WERI-Rb-1 (cell line): Measurements from ENCODE around the gene BBLN.

Experiments
- DNase-seq: peaks from one replicate; pipeline ENCODE4 v3.0.0-alpha.2; 2020
- H3K27ac ChIP-seq: fragments of 250-450 bp; sonication (Bioruptor Pico); 2 replicates; pipeline ENCODE4 v1.5.1; 2020; ENCODE audit warnings: mild to moderate bottlenecking, moderate library complexity
- H3K27me3 ChIP-seq: fragments of 250-450 bp; sonication (Bioruptor Pico); 2 replicates; pipeline ENCODE4 v1.5.1; 2021; ENCODE audit warnings: mild to moderate bottlenecking, low read depth, moderate library complexity; ENCODE audit not compliant: insufficient read depth, severe bottlenecking
- H3K36me3 ChIP-seq: fragments of 250-450 bp; sonication (Bioruptor Pico); 2 replicates; pipeline ENCODE4 v1.5.1; 2020; ENCODE audit warnings: mild to moderate bottlenecking, moderate library complexity
- H3K4me3 ChIP-seq: 2 replicates; pipeline ENCODE4 v1.5.1; 2011; ENCODE audit warnings: low read depth, mild to moderate bottlenecking, control low read depth, low read length
- H3K9me3 ChIP-seq: fragments of 250-450 bp; sonication (Bioruptor Pico); 2 replicates; pipeline ENCODE4 v1.5.1; 2021; ENCODE audit warnings: mild to moderate bottlenecking, moderate library complexity; ENCODE audit not compliant: severe bottlenecking
- TF ChIP-seq, protein P1 (sequence below): IDR thresholded peaks from 2 replicates; pipeline ENCODE4 v1.5.1; 2011; ENCODE audit warnings: low read depth, mild to moderate bottlenecking, control low read depth, inconsistent platforms, low read length

Gene BBLN

DNA sequence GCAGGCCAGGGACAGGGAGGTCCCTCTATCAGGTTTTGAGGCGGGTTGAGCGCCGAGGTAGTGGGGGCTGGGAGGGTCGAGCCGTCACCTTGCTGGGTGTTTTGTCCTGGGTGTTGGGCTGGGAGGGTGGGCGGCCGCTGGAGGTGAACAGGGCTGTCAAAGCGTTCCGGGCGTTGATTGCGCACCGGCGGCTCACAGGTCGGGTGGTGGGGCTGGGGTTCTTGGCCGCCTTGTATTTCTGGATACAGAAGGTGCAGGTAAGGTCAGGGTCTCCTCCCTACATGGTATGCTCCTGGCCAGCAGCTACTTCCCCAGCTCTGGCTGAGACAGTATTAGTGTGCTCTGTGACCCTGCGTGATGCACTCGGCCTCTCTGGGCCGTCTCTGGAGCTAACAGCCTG is 6.1 kb downstream of the BBLN start:
- no peak for DNase-seq
- Histone ChIP-seq H3K9me3 (no peaks in the 10 kb centered on the region), H3K4me3 (no peak overlapping the region), H3K27me3 (no peaks in the 10 kb centered on the region), H3K36me3 (peaks cover 87% of the 10 kb centered on the region), H3K27ac (no peak overlapping the region)
- TF ChIP-seq, protein P1, sequence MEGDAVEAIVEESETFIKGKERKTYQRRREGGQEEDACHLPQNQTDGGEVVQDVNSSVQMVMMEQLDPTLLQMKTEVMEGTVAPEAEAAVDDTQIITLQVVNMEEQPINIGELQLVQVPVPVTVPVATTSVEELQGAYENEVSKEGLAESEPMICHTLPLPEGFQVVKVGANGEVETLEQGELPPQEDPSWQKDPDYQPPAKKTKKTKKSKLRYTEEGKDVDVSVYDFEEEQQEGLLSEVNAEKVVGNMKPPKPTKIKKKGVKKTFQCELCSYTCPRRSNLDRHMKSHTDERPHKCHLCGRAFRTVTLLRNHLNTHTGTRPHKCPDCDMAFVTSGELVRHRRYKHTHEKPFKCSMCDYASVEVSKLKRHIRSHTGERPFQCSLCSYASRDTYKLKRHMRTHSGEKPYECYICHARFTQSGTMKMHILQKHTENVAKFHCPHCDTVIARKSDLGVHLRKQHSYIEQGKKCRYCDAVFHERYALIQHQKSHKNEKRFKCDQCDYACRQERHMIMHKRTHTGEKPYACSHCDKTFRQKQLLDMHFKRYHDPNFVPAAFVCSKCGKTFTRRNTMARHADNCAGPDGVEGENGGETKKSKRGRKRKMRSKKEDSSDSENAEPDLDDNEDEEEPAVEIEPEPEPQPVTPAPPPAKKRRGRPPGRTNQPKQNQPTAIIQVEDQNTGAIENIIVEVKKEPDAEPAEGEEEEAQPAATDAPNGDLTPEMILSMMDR, result no peak

DNA sequence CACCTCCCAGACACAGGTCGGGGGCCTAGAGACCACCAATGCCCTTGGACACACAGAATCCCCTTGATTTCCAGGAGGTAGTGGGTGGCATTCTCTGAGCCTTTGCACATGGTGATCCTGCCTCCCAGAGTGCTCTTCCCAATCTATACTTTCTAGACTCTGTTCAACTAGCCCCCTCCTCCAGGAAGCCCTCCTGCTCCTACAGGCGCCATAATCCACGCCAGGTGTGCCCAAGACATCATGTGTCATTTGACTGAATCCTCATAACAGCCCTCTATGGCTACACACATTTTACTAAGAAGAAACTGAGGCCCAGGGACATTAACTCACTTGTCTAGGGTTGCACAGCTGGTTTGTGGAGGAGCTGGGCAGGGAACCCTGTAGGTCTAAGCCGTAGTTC is 7.1 kb downstream of the BBLN start:
- Histone ChIP-seq H3K4me3 (no peak overlapping the region), H3K27ac (no peak overlapping the region), H3K27me3 (no peaks in the 10 kb centered on the region), H3K9me3 (no peaks in the 10 kb centered on the region), H3K36me3 (peaks cover 85% of the 10 kb centered on the region)
- TF ChIP-seq, protein P1, result no peak
- DNase-seq, result no peak

DNA sequence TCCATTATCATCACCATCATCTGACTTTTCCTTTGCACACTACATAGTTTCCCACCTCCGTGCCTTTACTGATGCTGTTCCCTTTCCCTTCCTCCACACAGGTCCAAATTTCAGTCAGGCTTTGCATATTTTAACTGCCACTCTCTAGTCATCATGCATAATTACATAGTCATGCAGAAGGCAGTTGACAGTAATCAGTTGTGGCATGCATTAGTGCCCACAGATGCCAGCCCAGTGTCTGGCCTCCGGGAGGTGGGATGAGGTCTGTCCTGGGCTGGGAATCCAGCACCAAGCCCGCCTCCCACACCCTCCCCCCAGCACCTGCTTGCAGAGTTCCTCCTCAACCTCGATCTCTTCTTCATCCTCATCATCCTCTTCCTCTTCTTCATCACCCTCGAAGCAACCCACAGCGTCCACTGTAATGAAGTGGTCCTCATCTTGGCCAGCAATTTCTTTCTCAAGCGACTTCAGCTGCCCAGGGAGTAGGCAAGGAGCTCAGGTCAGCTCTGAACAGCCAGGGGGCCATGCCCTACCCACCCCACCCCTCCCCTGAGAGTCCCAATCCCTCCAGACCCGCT is 8.8 kb downstream of the BBLN start:
- DNase-seq, result no peak
- Histone ChIP-seq H3K9me3 (no peaks in the 10 kb centered on the region), H3K36me3 (peaks cover 79% of the 10 kb centered on the region)

DNA sequence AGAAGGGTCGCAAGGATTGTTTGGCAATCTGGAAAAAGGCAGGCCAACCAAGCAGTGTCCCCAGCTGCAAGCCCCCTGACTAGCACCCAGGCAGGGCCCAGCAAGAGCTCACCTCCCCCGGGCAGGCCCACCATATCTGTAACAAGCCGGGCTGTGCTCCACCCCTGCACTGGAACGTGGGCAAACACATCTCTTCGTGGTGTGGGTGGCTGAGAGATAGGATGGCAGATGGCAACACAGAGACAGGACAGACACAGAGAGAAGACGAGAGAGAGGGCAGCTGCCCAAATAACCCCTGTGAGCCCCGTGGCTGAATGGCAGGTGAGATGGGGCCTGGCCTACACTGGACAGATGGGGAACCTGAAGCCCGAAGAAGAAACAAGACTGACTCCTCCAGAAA is 9.4 kb downstream of the BBLN start:
- DNase-seq, result no peak
- TF ChIP-seq, protein P1, result no peak
- H3K27ac ChIP-seq, result peak overlapping the region; percentile 63
- peaks cover 78% of the 10 kb centered on the region for H3K36me3 ChIP-seq
- no peaks in the 10 kb centered on the region for H3K9me3 ChIP-seq
- no peaks in the 10 kb centered on the region for H3K27me3 ChIP-seq
- no peak overlapping the region for H3K4me3 ChIP-seq

More for the DNA sequence above, 8.8 kb downstream of the BBLN start:
- TF ChIP-seq, protein P1, result no peak
- Histone ChIP-seq H3K4me3 (no peak overlapping the region), H3K27me3 (no peaks in the 10 kb centered on the region), H3K27ac (peak overlapping the region; percentile 63)

DNA sequence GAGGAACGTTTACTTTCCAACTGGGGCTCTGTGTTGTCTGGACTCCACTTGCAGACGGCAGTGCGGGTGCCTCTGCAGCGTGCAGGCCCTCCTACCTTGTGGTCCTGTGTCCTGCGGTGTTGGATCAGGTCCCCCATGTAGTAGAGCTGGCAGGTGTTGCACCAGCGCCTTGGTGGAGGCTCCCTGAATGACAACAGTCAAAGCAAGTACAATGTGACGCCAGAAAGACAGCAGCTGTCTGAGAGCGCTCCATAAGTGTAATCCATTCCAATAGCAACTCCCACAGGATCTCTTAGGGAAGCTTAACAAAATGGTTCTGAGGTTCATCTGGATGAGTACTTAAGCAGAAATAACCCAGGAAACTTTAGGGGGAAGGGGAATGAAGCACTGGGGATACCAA is 9.9 kb downstream of the BBLN start:
- Histone ChIP-seq H3K36me3 (peaks cover 78% of the 10 kb centered on the region), H3K9me3 (no peaks in the 10 kb centered on the region)
- DNase-seq, result peak; percentile 88

More for the DNA sequence above, 9.9 kb downstream of the BBLN start:
- peak overlapping the region; percentile 63 for H3K27ac ChIP-seq
- TF ChIP-seq, protein P1, result peak; percentile 35
- no peaks in the 10 kb centered on the region for H3K27me3 ChIP-seq
- H3K4me3 ChIP-seq, result no peak overlapping the region
